ENCODE measurements around the gene BRICD5.

DNA sequence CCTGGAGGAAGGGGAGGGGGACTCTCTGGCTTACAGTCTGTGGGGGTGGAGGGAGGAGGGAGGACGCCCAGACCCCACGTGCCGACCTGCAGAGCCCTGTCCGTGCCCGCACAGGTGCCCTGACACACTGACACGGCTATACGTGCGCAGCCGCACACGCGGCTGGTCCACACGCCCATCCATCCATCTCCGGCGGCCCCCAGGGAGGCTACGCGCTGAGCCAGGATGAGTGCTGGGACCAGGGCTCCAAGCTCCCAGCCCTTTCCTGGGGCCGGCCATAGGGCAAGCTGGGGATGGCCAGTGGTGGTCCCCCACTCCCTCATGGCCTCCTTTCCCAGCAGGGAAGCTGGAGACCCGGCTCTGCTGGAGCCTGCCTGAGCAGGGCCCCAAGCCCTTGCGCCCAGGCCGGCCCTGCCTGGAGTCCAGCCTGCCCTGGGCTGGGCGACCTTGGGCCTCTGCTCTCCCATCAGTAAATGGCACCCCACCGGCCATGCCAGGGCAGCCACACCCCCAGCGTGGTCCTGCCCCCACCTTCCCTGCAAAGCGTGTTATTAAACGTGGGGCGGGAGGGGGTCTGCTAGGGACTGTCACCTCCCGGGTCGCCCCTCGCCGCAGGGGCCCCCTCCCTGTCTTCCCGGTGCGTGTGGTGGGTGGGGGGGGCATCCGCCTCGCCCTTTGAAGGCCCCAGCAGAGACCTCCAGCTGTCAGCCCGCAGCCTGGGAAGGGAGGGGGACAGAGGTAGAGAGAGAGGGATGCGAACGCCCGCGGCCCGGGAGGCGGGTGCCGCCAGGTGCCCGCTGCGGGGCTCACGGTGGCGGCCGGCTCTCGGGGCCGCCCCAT lies 15.1 kb downstream of the BRICD5 start:
- TF ChIP-seq, protein P1, sequence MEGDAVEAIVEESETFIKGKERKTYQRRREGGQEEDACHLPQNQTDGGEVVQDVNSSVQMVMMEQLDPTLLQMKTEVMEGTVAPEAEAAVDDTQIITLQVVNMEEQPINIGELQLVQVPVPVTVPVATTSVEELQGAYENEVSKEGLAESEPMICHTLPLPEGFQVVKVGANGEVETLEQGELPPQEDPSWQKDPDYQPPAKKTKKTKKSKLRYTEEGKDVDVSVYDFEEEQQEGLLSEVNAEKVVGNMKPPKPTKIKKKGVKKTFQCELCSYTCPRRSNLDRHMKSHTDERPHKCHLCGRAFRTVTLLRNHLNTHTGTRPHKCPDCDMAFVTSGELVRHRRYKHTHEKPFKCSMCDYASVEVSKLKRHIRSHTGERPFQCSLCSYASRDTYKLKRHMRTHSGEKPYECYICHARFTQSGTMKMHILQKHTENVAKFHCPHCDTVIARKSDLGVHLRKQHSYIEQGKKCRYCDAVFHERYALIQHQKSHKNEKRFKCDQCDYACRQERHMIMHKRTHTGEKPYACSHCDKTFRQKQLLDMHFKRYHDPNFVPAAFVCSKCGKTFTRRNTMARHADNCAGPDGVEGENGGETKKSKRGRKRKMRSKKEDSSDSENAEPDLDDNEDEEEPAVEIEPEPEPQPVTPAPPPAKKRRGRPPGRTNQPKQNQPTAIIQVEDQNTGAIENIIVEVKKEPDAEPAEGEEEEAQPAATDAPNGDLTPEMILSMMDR (tag by site-specific recombination; IDR thresholded peaks at IDR 0.05): no peak
- TF ChIP-seq RBAK (tag by site-specific recombination; IDR thresholded peaks at IDR 0.05): no peak
- TF ChIP-seq ZNF776 (tag by site-specific recombination; IDR thresholded peaks at IDR 0.05; ENCODE audit: borderline replicate concordance): no peak
- no peak for TF ChIP-seq SALL2 (tag by site-specific recombination; IDR thresholded peaks at IDR 0.05; ENCODE audit: borderline replicate concordance)
- no peak for TF ChIP-seq ZNF426 (tag by site-specific recombination; IDR thresholded peaks at IDR 0.05)
- no peak for TF ChIP-seq ZBTB7A (tag by site-specific recombination; IDR thresholded peaks at IDR 0.05; ENCODE audit: low read depth)
- no peak for TF ChIP-seq YY1 (tag by site-specific recombination; IDR thresholded peaks at IDR 0.05)
- TF ChIP-seq, protein P2, sequence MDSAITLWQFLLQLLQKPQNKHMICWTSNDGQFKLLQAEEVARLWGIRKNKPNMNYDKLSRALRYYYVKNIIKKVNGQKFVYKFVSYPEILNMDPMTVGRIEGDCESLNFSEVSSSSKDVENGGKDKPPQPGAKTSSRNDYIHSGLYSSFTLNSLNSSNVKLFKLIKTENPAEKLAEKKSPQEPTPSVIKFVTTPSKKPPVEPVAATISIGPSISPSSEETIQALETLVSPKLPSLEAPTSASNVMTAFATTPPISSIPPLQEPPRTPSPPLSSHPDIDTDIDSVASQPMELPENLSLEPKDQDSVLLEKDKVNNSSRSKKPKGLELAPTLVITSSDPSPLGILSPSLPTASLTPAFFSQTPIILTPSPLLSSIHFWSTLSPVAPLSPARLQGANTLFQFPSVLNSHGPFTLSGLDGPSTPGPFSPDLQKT (IDR thresholded peaks at IDR 0.05; ENCODE audit: borderline replicate concordance, low read depth, low read length): no peak
- TF ChIP-seq, protein P3, sequence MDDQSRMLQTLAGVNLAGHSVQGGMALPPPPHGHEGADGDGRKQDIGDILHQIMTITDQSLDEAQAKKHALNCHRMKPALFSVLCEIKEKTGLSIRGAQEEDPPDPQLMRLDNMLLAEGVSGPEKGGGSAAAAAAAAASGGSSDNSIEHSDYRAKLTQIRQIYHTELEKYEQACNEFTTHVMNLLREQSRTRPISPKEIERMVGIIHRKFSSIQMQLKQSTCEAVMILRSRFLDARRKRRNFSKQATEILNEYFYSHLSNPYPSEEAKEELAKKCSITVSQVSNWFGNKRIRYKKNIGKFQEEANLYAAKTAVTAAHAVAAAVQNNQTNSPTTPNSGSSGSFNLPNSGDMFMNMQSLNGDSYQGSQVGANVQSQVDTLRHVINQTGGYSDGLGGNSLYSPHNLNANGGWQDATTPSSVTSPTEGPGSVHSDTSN (CRISPR knock-in tag; IDR thresholded peaks at IDR 0.05): no peak
- TF ChIP-seq, protein P4, sequence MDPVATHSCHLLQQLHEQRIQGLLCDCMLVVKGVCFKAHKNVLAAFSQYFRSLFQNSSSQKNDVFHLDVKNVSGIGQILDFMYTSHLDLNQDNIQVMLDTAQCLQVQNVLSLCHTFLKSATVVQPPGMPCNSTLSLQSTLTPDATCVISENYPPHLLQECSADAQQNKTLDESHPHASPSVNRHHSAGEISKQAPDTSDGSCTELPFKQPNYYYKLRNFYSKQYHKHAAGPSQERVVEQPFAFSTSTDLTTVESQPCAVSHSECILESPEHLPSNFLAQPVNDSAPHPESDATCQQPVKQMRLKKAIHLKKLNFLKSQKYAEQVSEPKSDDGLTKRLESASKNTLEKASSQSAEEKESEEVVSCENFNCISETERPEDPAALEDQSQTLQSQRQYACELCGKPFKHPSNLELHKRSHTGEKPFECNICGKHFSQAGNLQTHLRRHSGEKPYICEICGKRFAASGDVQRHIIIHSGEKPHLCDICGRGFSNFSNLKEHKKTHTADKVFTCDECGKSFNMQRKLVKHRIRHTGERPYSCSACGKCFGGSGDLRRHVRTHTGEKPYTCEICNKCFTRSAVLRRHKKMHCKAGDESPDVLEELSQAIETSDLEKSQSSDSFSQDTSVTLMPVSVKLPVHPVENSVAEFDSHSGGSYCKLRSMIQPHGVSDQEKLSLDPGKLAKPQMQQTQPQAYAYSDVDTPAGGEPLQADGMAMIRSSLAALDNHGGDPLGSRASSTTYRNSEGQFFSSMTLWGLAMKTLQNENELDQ (tag by site-specific recombination; IDR thresholded peaks at IDR 0.05; ENCODE audit: low read depth): no peak
- no peak for TF ChIP-seq ZNF830 (tag by site-specific recombination; IDR thresholded peaks at IDR 0.05; ENCODE audit: low read depth)
- TF ChIP-seq, protein P5, sequence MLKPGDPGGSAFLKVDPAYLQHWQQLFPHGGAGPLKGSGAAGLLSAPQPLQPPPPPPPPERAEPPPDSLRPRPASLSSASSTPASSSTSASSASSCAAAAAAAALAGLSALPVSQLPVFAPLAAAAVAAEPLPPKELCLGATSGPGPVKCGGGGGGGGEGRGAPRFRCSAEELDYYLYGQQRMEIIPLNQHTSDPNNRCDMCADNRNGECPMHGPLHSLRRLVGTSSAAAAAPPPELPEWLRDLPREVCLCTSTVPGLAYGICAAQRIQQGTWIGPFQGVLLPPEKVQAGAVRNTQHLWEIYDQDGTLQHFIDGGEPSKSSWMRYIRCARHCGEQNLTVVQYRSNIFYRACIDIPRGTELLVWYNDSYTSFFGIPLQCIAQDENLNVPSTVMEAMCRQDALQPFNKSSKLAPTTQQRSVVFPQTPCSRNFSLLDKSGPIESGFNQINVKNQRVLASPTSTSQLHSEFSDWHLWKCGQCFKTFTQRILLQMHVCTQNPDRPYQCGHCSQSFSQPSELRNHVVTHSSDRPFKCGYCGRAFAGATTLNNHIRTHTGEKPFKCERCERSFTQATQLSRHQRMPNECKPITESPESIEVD (tag by site-specific recombination; IDR thresholded peaks at IDR 0.05): no peak
- no peak for TF ChIP-seq GLI4 (tag by site-specific recombination; IDR thresholded peaks at IDR 0.05)
- no peak for TF ChIP-seq ZNF785 (tag by site-specific recombination; IDR thresholded peaks at IDR 0.05)
